GM06990 (cell line): ENCODE data around the gene TBC1D9.

Experiments
- DNase-seq: peaks from one replicate; pipeline ENCODE4 v3.0.0-alpha.2; 2011; ENCODE audit not compliant: insufficient read length; ENCODE audit errors: extremely low read depth
- H3K27me3 ChIP-seq: replicated peaks from 2 replicates; pipeline ENCODE4 v1.6.0; 2011; ENCODE audit warnings: low read length; ENCODE audit not compliant: control insufficient read depth, insufficient read depth
- H3K36me3 ChIP-seq: 2 replicates; pipeline ENCODE4 v1.5.1; 2011; ENCODE audit warnings: low read length; ENCODE audit not compliant: control insufficient read depth, insufficient read depth
- H3K4me3 ChIP-seq: replicated peaks from 2 replicates; pipeline ENCODE4 v1.5.1; 2011; ENCODE audit warnings: low read depth, mild to moderate bottlenecking, control low read depth, low read length
- TF ChIP-seq, protein P1 (sequence below): IDR thresholded peaks from 2 replicates; pipeline ENCODE4 v1.5.1; 2011; ENCODE audit warnings: low read length, control low read depth, mild to moderate bottlenecking, inconsistent platforms; ENCODE audit not compliant: insufficient read depth, poor library complexity, severe bottlenecking

Gene TBC1D9

GRCh38 chr4:140612357-140612756, 143.8 kb downstream of the TBC1D9 start:
- no peak for DNase-seq
- Histone ChIP-seq H3K27me3 (no peaks in the 10 kb centered on the region), H3K4me3 (no peak overlapping the region), H3K36me3 (no peaks in the 10 kb centered on the region)
- TF ChIP-seq, protein P1, sequence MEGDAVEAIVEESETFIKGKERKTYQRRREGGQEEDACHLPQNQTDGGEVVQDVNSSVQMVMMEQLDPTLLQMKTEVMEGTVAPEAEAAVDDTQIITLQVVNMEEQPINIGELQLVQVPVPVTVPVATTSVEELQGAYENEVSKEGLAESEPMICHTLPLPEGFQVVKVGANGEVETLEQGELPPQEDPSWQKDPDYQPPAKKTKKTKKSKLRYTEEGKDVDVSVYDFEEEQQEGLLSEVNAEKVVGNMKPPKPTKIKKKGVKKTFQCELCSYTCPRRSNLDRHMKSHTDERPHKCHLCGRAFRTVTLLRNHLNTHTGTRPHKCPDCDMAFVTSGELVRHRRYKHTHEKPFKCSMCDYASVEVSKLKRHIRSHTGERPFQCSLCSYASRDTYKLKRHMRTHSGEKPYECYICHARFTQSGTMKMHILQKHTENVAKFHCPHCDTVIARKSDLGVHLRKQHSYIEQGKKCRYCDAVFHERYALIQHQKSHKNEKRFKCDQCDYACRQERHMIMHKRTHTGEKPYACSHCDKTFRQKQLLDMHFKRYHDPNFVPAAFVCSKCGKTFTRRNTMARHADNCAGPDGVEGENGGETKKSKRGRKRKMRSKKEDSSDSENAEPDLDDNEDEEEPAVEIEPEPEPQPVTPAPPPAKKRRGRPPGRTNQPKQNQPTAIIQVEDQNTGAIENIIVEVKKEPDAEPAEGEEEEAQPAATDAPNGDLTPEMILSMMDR, result no peak

GRCh38 chr4:140611854-140612253, 144.3 kb downstream of the TBC1D9 start:
- DNase-seq, result no peak

GRCh38 chr4:140609548-140610425, 146.4 kb downstream of the TBC1D9 start:
- TF ChIP-seq, protein P1, result peak; percentile 49
- no peak overlapping the region for H3K4me3 ChIP-seq
- no peaks in the 10 kb centered on the region for H3K36me3 ChIP-seq
- H3K27me3 ChIP-seq, result no peaks in the 10 kb centered on the region
- DNase-seq, result no peak

More at GRCh38 chr4:140611854-140612253, 144.3 kb downstream of the TBC1D9 start:
- no peaks in the 10 kb centered on the region for H3K27me3 ChIP-seq
- H3K36me3 ChIP-seq, result no peaks in the 10 kb centered on the region
- no peak overlapping the region for H3K4me3 ChIP-seq
- TF ChIP-seq, protein P1, result no peak

DNA sequence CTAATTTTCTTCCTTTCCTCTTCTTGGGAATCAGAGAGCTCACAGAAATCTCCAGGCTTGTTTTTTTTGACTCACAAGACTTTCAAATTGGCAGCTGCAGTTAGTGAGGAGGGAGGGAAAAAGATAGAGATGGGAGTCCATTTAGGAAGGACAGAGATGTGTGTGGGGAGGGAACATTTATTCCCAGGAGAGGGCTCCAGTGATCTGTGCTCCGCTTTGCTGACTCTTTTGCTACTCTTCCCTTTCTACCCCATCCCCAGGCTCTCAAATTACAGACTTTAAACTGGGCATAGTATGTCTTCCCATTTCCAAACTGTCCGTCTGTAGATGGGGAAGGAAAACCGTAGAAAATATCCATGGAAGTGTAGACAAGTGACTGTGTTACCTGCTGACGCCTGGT, 148.3 kb downstream of the TBC1D9 start:
- DNase-seq, result no peak
- no peaks in the 10 kb centered on the region for H3K27me3 ChIP-seq
- no peak overlapping the region for H3K4me3 ChIP-seq
- H3K36me3 ChIP-seq, result no peaks in the 10 kb centered on the region
- TF ChIP-seq, protein P1, result no peak

DNA sequence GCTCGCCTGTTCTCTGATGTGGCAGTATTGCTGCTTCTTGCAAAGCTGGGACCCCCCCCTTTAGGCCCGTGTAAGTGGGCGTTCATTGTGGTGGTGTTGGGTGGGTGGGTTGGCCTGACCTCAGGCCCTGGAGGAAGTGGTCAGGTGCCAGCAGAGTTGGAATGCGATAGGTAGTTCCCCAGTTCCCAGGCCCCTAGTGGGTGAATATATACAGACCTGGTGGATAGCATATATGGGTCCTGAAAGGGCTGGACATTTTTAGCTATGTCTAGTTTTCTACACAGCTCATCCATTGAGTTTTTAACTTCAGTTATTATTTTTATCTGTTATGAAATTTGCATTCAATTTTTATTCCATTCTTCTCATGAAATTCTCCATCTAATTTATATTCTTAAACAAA, 151.6 kb downstream of the TBC1D9 start:
- Histone ChIP-seq H3K27me3 (no peaks in the 10 kb centered on the region), H3K36me3 (no peaks in the 10 kb centered on the region), H3K4me3 (no peak overlapping the region)
- no peak for DNase-seq
- TF ChIP-seq, protein P1, result no peak
